T-cell (primary cell): Measurements from ENCODE around the gene WNT7A. TPM values are rescaled to one million over a fixed set of nuclear protein-coding genes. Genes with fewer than 3 reads are reported as not detected.

Source experiments
- ATAC-seq, 4 experiments: fragments of 200-7000 bp in 3 of 4; fragments of 150-1000 bp in 1 of 4; cut with Tn5 transposase; replicated peaks in 1 of 4; 1 replicate in 3 of 4; 2 replicates in 1 of 4; pipeline ENCODE4 v1.10.0; 2021; ENCODE audit warnings: moderate library complexity in 3 of 4, mild to moderate bottlenecking in 2 of 4, moderate number of reproducible peaks in 1 of 4
- CTCF ChIA-PET, 2 donors: fragments of 300-600 bp; sonication (Branson Sonifier 250); formaldehyde crosslinking; loops; one replicate each; lab custom pipeline; 2022; ENCODE audit warnings: antibody characterized with exemption in 2 of 2; lab: Charles Lee
- POLR2A ChIA-PET, 2 donors: fragments of 300-600 bp; sonication (Branson Sonifier 250); formaldehyde crosslinking; loops; one replicate each; lab custom pipeline; 2022; ENCODE audit warnings: antibody characterized with exemption in 2 of 2; lab: Charles Lee
- DNase-seq, 35 experiments: peaks; one replicate each; pipeline versions ENCODE4 v3.0.0 to v3.0.0-alpha.2; 2013 to 2023
- H3K27ac ChIP-seq: one replicate; pipeline ENCODE4 v1.5.1; 2013; ENCODE audit warnings: low read length
- H3K27me3 ChIP-seq, 2 experiments: replicated peaks in 1 of 2; 1 replicate in 1 of 2; 2 replicates in 1 of 2; pipeline versions ENCODE4 v1.6.1 to v1.7.0; 2013; ENCODE audit warnings: low read length in 1 of 2, mixed read lengths in 1 of 2; ENCODE audit not compliant: control insufficient read depth in 2 of 2, insufficient read depth in 2 of 2; ENCODE audit errors: extremely low read depth in 1 of 2
- H3K36me3 ChIP-seq, 2 donors: 1 replicate in 1 of 2; 2 replicates in 1 of 2; pipeline versions ENCODE4 v1.6.1 to v1.7.0; 2013; ENCODE audit warnings: low read length in 1 of 2; ENCODE audit not compliant: control insufficient read depth in 2 of 2, insufficient read depth in 1 of 2; ENCODE audit errors: extremely low read depth in 1 of 2
- H3K4me1 ChIP-seq, 2 experiments: 1 replicate in 1 of 2; 2 replicates in 1 of 2; pipeline versions ENCODE4 v1.6.1 to v1.7.0; 2013; ENCODE audit warnings: low read length in 2 of 2, mixed read lengths in 1 of 2; ENCODE audit not compliant: insufficient read depth in 2 of 2, control insufficient read depth in 1 of 2; ENCODE audit errors: extremely low read depth in 1 of 2
- H3K4me3 ChIP-seq, 2 donors: 1 replicate in 1 of 2; 2 replicates in 1 of 2; pipeline versions ENCODE4 v1.5.1 to v1.7.0; 2013; ENCODE audit warnings: mild to moderate bottlenecking in 2 of 2, low read length in 1 of 2, moderate library complexity in 1 of 2; ENCODE audit not compliant: control insufficient read depth in 1 of 2; ENCODE audit errors: extremely low read depth in 1 of 2
- H3K9me3 ChIP-seq: 2 replicates; pipeline ENCODE4 v1.7.0; 2013
- H3K27ac Mint-ChIP-seq, 2 donors: one replicate each; pipeline ENCODE4 v1.8.0; 2020 to 2021; ENCODE audit warnings: mild to moderate bottlenecking in 2 of 2, mixed read lengths in 2 of 2
- H3K27me3 Mint-ChIP-seq, 2 donors: one replicate each; pipeline ENCODE4 v1.8.0; 2021 to 2022; ENCODE audit warnings: mixed read lengths in 2 of 2
- H3K36me3 Mint-ChIP-seq: one replicate; pipeline ENCODE4 v1.8.0; 2021; ENCODE audit warnings: mixed read lengths
- H3K4me1 Mint-ChIP-seq, 3 donors: one replicate each; pipeline ENCODE4 v1.8.0; 2020 to 2022; ENCODE audit warnings: mixed read lengths in 3 of 3, mild to moderate bottlenecking in 1 of 3
- H3K4me3 Mint-ChIP-seq, 3 donors: one replicate each; pipeline ENCODE4 v1.8.0; 2020 to 2022; ENCODE audit warnings: mild to moderate bottlenecking in 3 of 3, mixed read lengths in 3 of 3, moderate library complexity in 3 of 3
- H3K9me3 Mint-ChIP-seq, 3 donors: one replicate each; pipeline ENCODE4 v1.8.0; 2020 to 2022; ENCODE audit warnings: mixed read lengths in 3 of 3
- WGBS: methylation state at CpG from one replicate; pipeline ENCODE4 v1.1.5; 2013; ENCODE audit warnings: missing lambda C conversion rate; ENCODE audit not compliant: insufficient coverage; 5-methylcytosine and 5-hydroxymethylcytosine counted together
- total RNA-seq, 35 experiments: library from RNA in 6 of 35; stranded (reverse) in 6 of 35; fragments of 120-200 nt in 1 of 35; gene quantifications; one replicate each; pipeline versions ENCODE4 v1.2.1 to v1.2.4 and lab custom pipeline; 2013 to 2026

WNT7A gene
- total RNA-seq, 5 donors from 2014 or later (not counting 1 experiment from before 2014, with no cell fraction given): 8.2 to 15.4 (median 11.7) TPM

- Mint-ChIP-seq H3K27ac (no peak overlapping the region), H3K4me1 (peaks cover 21 to 59% (median 26%) of the 10 kb centered on the region in 3 donors), H3K9me3 (no peaks in the 10 kb centered on the region), H3K27me3 (no peaks in the 10 kb centered on the region), H3K4me3 (no peak overlapping the region), H3K36me3 (peaks cover 27% of the 10 kb centered on the region)
- WGBS: 77% methylated on average over 14 of the region's 21 CpGs
- POLR2A ChIA-PET: no interaction called here
- CTCF ChIA-PET: no interaction called here
- H3K27me3 ChIP-seq: peaks cover 0 to 35% of the 10 kb centered on the region in 2 experiments
- peaks cover 0 to 18% of the 10 kb centered on the region in 2 experiments for H3K4me1 ChIP-seq
- no peak overlapping the region for H3K27ac ChIP-seq
- no peaks in the 10 kb centered on the region for H3K9me3 ChIP-seq
- DNase-seq (no peak), ATAC-seq (no peak)
- peaks cover 0 to 2% of the 10 kb centered on the region in 2 donors for H3K36me3 ChIP-seq
- H3K4me3 ChIP-seq: no peak overlapping the region
These were observed 29.5 kb downstream of the WNT7A start for GRCh38 chr3:13850161-13850945.

GRCh38 chr3:13849018-13849417 is 30.9 kb downstream of the WNT7A start:
- ChIA-PET CTCF (no interaction called here), POLR2A (no interaction called here)
- no peaks in the 10 kb centered on the region for H3K9me3 Mint-ChIP-seq
- no peak overlapping the region for H3K4me3 Mint-ChIP-seq
- H3K36me3 ChIP-seq: peaks cover 0 to 2% of the 10 kb centered on the region in 2 donors
- peaks cover 0 to 40% of the 10 kb centered on the region in 2 experiments for H3K27me3 ChIP-seq
- no peak overlapping the region for H3K27ac ChIP-seq
- H3K27ac Mint-ChIP-seq: no peak overlapping the region
- H3K4me1 ChIP-seq: peaks cover 0 to 17% of the 10 kb centered on the region in 2 experiments
- no peaks in the 10 kb centered on the region for H3K9me3 ChIP-seq
- DNase-seq (no peak), ATAC-seq (no peak)
- H3K36me3 Mint-ChIP-seq: peaks cover 24% of the 10 kb centered on the region
- no peak overlapping the region for H3K4me3 ChIP-seq
- WGBS: 83% methylated on average over 3 of the region's 5 CpGs
- H3K27me3 Mint-ChIP-seq: no peaks in the 10 kb centered on the region
- H3K4me1 Mint-ChIP-seq: peaks cover 21 to 48% (median 26%) of the 10 kb centered on the region in 3 donors

- Mint-ChIP-seq H3K4me3 (no peak overlapping the region), H3K27me3 (no peaks in the 10 kb centered on the region), H3K9me3 (no peaks in the 10 kb centered on the region), H3K27ac (no peak overlapping the region), H3K36me3 (peaks cover 24% of the 10 kb centered on the region), H3K4me1 (peaks cover 12 to 35% (median 13%) of the 10 kb centered on the region in 3 donors)
- POLR2A ChIA-PET: interaction anchor here in 1 of 2 donors (0.6 kb wide), 1 partner anchor 33 kb away, joined by 3 read pairs; the partner anchor contains the start of gene WNT7A
- no peak for ATAC-seq
- Histone ChIP-seq H3K9me3 (no peaks in the 10 kb centered on the region), H3K4me3 (no peak overlapping the region), H3K36me3 (peaks cover 0 to 1% of the 10 kb centered on the region in 2 donors), H3K4me1 (peaks cover 0 to 4% of the 10 kb centered on the region in 2 experiments), H3K27ac (no peak overlapping the region), H3K27me3 (peaks cover 0 to 40% of the 10 kb centered on the region in 2 experiments)
- no peak for DNase-seq
- CTCF ChIA-PET: no interaction called here
- 83% methylated on average over 14 of the region's 16 CpGs for WGBS
These were observed 32.9 kb downstream of the WNT7A start for GRCh38 chr3:13846716-13847570.

GRCh38 chr3:13846238-13846637 is 33.6 kb downstream of the WNT7A start:
- no peaks in the 10 kb centered on the region for H3K9me3 Mint-ChIP-seq
- CTCF ChIA-PET: no interaction called here

GRCh38 chr3:13845806-13846205 is 34.1 kb downstream of the WNT7A start:
- WGBS: 91% methylated on average over 5 of the region's 7 CpGs
- no peak overlapping the region for H3K27ac Mint-ChIP-seq
- no peak for DNase-seq
- H3K9me3 Mint-ChIP-seq: no peaks in the 10 kb centered on the region
- Histone ChIP-seq H3K4me1 (no peaks in the 10 kb centered on the region), H3K4me3 (no peak overlapping the region), H3K27me3 (peaks cover 0 to 34% of the 10 kb centered on the region in 2 experiments), H3K36me3 (no peaks in the 10 kb centered on the region), H3K9me3 (no peaks in the 10 kb centered on the region), H3K27ac (no peak overlapping the region)
- no peak for ATAC-seq
- H3K27me3 Mint-ChIP-seq: no peaks in the 10 kb centered on the region
- no peak overlapping the region for H3K4me3 Mint-ChIP-seq
- peaks cover 14% of the 10 kb centered on the region for H3K36me3 Mint-ChIP-seq
- H3K4me1 Mint-ChIP-seq: peaks cover 3 to 25% (median 5%) of the 10 kb centered on the region in 3 donors
- ChIA-PET CTCF (no interaction called here), POLR2A (no interaction called here)

More at GRCh38 chr3:13846238-13846637, 33.6 kb downstream of the WNT7A start:
- Histone ChIP-seq H3K36me3 (no peaks in the 10 kb centered on the region), H3K27me3 (peaks cover 0 to 39% of the 10 kb centered on the region in 2 experiments), H3K4me1 (peaks cover 0 to 2% of the 10 kb centered on the region in 2 experiments), H3K4me3 (no peak overlapping the region), H3K27ac (no peak overlapping the region), H3K9me3 (no peaks in the 10 kb centered on the region)
- Mint-ChIP-seq H3K27me3 (no peaks in the 10 kb centered on the region), H3K36me3 (peaks cover 19% of the 10 kb centered on the region), H3K4me3 (no peak overlapping the region), H3K27ac (no peak overlapping the region), H3K4me1 (peaks cover 6 to 29% (median 7%) of the 10 kb centered on the region in 3 donors)
- ATAC-seq (no peak), DNase-seq (no peak)
- WGBS: no CpG with 5 or more reads among the region's 2 CpGs
- POLR2A ChIA-PET: no interaction called here

- no peak for ATAC-seq
- H3K27me3 ChIP-seq: peaks cover 0 to 26% of the 10 kb centered on the region in 2 experiments
- Mint-ChIP-seq H3K4me3 (no peak overlapping the region), H3K36me3 (peaks cover 12% of the 10 kb centered on the region), H3K27ac (no peak overlapping the region), H3K4me1 (peaks cover 0 to 23% (median 5%) of the 10 kb centered on the region in 3 donors), H3K27me3 (no peaks in the 10 kb centered on the region), H3K9me3 (no peaks in the 10 kb centered on the region)
- H3K36me3 ChIP-seq: no peaks in the 10 kb centered on the region
- no peaks in the 10 kb centered on the region for H3K4me1 ChIP-seq
- POLR2A ChIA-PET: no interaction called here
- H3K4me3 ChIP-seq: no peak overlapping the region
- WGBS: 85% methylated on average over 10 of the region's 10 CpGs
- H3K9me3 ChIP-seq: no peaks in the 10 kb centered on the region
- no peak overlapping the region for H3K27ac ChIP-seq
- CTCF ChIA-PET: no interaction called here
- no peak for DNase-seq
These were observed 35.0 kb downstream of the WNT7A start for GRCh38 chr3:13844911-13845310.
